Measurements from ENCODE around the gene SQOR.

The SQOR gene

GRCh38 chr15:45714590-45715488 is 80.0 kb downstream of the SQOR start:
- peak; percentile 88 for DNase-seq

- DNase-seq = no peak
Measured at GRCh38 chr15:45715528-45715927, 80.7 kb downstream of the SQOR start.

- no peak for DNase-seq
Measured at GRCh38 chr15:45719490-45719889, 84.7 kb downstream of the SQOR start.

- DNase-seq = no peak
Measured at GRCh38 chr15:45720183-45720582, 85.4 kb downstream of the SQOR start.

GRCh38 chr15:45728641-45729040 is 93.8 kb downstream of the SQOR start:
- DNase-seq = no peak

- DNase-seq = no peak
Measured at GRCh38 chr15:45729141-45729540, 94.3 kb downstream of the SQOR start.

- DNase-seq = no peak
Measured at GRCh38 chr15:45731343-45731742, 96.5 kb downstream of the SQOR start.

GRCh38 chr15:45732662-45733061 is 97.8 kb downstream of the SQOR start:
- no peak for DNase-seq

GRCh38 chr15:45734260-45734711 is 99.5 kb downstream of the SQOR start:
- no peak for DNase-seq

All from retina (tissue), 1 donor.